Measurements from ENCODE around the gene CATSPERD. TPM values are rescaled to one million over a fixed set of nuclear protein-coding genes. Genes with fewer than 3 reads are reported as not detected.

The CATSPERD gene
- total and polyA plus RNA-seq, 2 of the 4 experiments (the other 2 are of a cell fraction), result not detected

GRCh38 chr19:5676105-5676771 lies 44.2 kb upstream of the CATSPERD start:
- Histone ChIP-seq H2AK5ac (ENCODE audit: low read depth, low read length) (no peak overlapping the region), H2AFZ (replicated peaks; ENCODE audit: low read length, poor library complexity) (peak overlapping the region; percentile 23), H2AK9ac (replicated peaks; ENCODE audit: low read depth, low read length, poor library complexity) (peak overlapping the region; percentile 1), H3K27me3 (ENCODE audit: control insufficient read depth, insufficient read depth, low read length) (no peaks in the 10 kb centered on the region), H3K14ac (replicated peaks; ENCODE audit: low read depth, low read length) (no peak overlapping the region), H3K79me1 (ENCODE audit: low read depth in 1 of 2, low read length in 2 of 2) (peaks cover 12 to 16% of the 10 kb centered on the region in 2 experiments; a peak in 3 of 4 replicates), H3K27ac (ENCODE audit: insufficient read depth, low read length) (no peak overlapping the region), H4K20me1 (ENCODE audit: insufficient read depth, low read length) (no peaks in the 10 kb centered on the region; the same call in 1 of the 2 replicates), H3K4me3 (ENCODE audit: insufficient read depth, low read depth, low read length) (no peak overlapping the region), H3K4me1 (ENCODE audit: control insufficient read depth, insufficient read depth, low read length) (peaks cover 5% of the 10 kb centered on the region), H3K23ac (ENCODE audit: low read depth, low read length) (no peak overlapping the region), H2BK15ac (ENCODE audit: low read depth, low read length) (no peak overlapping the region), H4K91ac (ENCODE audit: insufficient read depth, low read depth, low read length) (no peak overlapping the region), H3K9ac (ENCODE audit: low read depth, low read length) (no peak overlapping the region), H4K5ac (ENCODE audit: low read depth, low read length) (no peak overlapping the region), H3K9me1 (ENCODE audit: insufficient read depth, low read length) (peaks cover 7% of the 10 kb centered on the region; the same call in 1 of the 2 replicates), H2BK20ac (ENCODE audit: low read depth, low read length) (no peak overlapping the region), H3K4me2 (ENCODE audit: low read depth, low read length) (no peak overlapping the region), H3K56ac (ENCODE audit: extremely low read depth, insufficient read depth, low read length) (no peak overlapping the region), H3K18ac (ENCODE audit: low read depth, low read length) (no peak overlapping the region), H2BK120ac (ENCODE audit: low read depth, low read length) (no peak overlapping the region), H3K36me3 (ENCODE audit: control insufficient read depth, insufficient read depth, low read length) (peaks cover 6% of the 10 kb centered on the region; the same call in 1 of the 2 replicates), H3K9me3 (ENCODE audit: control insufficient read depth, insufficient read depth, low read length) (no peaks in the 10 kb centered on the region), H3K4ac (ENCODE audit: low read depth, low read length) (no peak overlapping the region), H2BK5ac (ENCODE audit: low read depth, low read length, poor library complexity, severe bottlenecking) (no peak overlapping the region), H4K8ac (ENCODE audit: low read depth in 2 of 2, low read length in 2 of 2) (no peak overlapping the region)
- POLR2A ChIA-PET (ENCODE audit: unreplicated experiment), result no interaction called here
- DNase-seq, result no peak
- BruUV-seq (replicated peaks), result no TSS peak
- 74% methylated on average over 6 of the region's 17 CpGs; no CpG with 5 or more reads in 1 of the 2 experiments for WGBS, 2 experiments (ENCODE audit: extremely low coverage in 2 of 2, insufficient read length in 1 of 2)
- dilution Hi-C loops (cut with HindIII; ENCODE audit: low sequenced_read_pairs, unreplicated experiment), result no loop called here
- CTCF ChIA-PET, result no interaction called here
- no peak for ATAC-seq (ENCODE audit: low read depth)
- in situ Hi-C loops (cut with MboI; ENCODE audit: low sequenced_read_pairs), result no loop called here
- intact Hi-C loops (cut with micrococcal nuclease), result no loop called here
- TF ChIP-seq POLR2A (IDR thresholded peaks at IDR 0.05; ENCODE audit: low read depth, low read length) (no peak), MAFK (IDR thresholded peaks at IDR 0.05; ENCODE audit: low read depth, low read length) (no peak), MXI1 (IDR thresholded peaks at IDR 0.05; ENCODE audit: borderline replicate concordance, low read depth, low read length) (no peak), FOS (IDR thresholded peaks at IDR 0.05; ENCODE audit: low read depth, low read length) (no peak), MAZ (IDR thresholded peaks at IDR 0.05; ENCODE audit: borderline replicate concordance, low read depth, low read length) (no peak), SMC3 (IDR thresholded peaks at IDR 0.05; ENCODE audit: low read depth, low read length) (no peak), NFE2L2 (IDR thresholded peaks at IDR 0.05; ENCODE audit: low read depth, low read length) (no peak), RAD21 (IDR thresholded peaks at IDR 0.05; ENCODE audit: low read length) (no peak), RFX5 (IDR thresholded peaks at IDR 0.05; ENCODE audit: low read depth, low read length) (no peak)
- TF ChIP-seq, protein P1, sequence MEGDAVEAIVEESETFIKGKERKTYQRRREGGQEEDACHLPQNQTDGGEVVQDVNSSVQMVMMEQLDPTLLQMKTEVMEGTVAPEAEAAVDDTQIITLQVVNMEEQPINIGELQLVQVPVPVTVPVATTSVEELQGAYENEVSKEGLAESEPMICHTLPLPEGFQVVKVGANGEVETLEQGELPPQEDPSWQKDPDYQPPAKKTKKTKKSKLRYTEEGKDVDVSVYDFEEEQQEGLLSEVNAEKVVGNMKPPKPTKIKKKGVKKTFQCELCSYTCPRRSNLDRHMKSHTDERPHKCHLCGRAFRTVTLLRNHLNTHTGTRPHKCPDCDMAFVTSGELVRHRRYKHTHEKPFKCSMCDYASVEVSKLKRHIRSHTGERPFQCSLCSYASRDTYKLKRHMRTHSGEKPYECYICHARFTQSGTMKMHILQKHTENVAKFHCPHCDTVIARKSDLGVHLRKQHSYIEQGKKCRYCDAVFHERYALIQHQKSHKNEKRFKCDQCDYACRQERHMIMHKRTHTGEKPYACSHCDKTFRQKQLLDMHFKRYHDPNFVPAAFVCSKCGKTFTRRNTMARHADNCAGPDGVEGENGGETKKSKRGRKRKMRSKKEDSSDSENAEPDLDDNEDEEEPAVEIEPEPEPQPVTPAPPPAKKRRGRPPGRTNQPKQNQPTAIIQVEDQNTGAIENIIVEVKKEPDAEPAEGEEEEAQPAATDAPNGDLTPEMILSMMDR (conservative IDR thresholded peaks at IDR 0.05; ENCODE audit: low read depth, low read length), result no peak
- TF ChIP-seq, protein P2, sequence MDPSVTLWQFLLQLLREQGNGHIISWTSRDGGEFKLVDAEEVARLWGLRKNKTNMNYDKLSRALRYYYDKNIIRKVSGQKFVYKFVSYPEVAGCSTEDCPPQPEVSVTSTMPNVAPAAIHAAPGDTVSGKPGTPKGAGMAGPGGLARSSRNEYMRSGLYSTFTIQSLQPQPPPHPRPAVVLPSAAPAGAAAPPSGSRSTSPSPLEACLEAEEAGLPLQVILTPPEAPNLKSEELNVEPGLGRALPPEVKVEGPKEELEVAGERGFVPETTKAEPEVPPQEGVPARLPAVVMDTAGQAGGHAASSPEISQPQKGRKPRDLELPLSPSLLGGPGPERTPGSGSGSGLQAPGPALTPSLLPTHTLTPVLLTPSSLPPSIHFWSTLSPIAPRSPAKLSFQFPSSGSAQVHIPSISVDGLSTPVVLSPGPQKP (IDR thresholded peaks at IDR 0.05; ENCODE audit: borderline replicate concordance, low read depth, low read length), result no peak
